B cell (primary cell): ENCODE data around the gene C11orf54. TPM values are rescaled to one million over a fixed set of nuclear protein-coding genes. Genes with fewer than 3 reads are reported as not detected.
A peak's percentile ranks its signal among the peaks of the same experiment; 100 is the strongest.

Experiments
- ATAC-seq: fragments of 200-7000 bp; cut with Tn5 transposase; one replicate; pipeline ENCODE4 v1.10.0; 2021; ENCODE audit warnings: low read depth, mild to moderate bottlenecking, moderate number of reproducible peaks, moderate library complexity
- CTCF ChIA-PET: fragments of 350-600 bp; sonication (Branson Sonifier 250); formaldehyde crosslinking; loops from one replicate; lab custom pipeline; 2021; ENCODE audit warnings: antibody characterized with exemption, inconsistent platforms; lab: Charles Lee
- POLR2A ChIA-PET: fragments of 350-600 bp; sonication (Branson Sonifier 250); formaldehyde crosslinking; loops from one replicate; lab custom pipeline; 2021; ENCODE audit warnings: antibody characterized with exemption; lab: Charles Lee
- DNase-seq: peaks from one replicate; pipeline ENCODE4 v3.0.0; 2013
- H2AFZ ChIP-seq: 2 replicates; pipeline ENCODE4 v1.6.1; 2012; ENCODE audit warnings: mild to moderate bottlenecking, low read depth, low read length; ENCODE audit not compliant: insufficient read depth, poor library complexity, severe bottlenecking
- H3K27ac ChIP-seq, 2 donors: 1 replicate in 1 of 2; 2 replicates in 1 of 2; pipeline ENCODE4 v1.5.1; 2012 to 2013; ENCODE audit warnings: low read length in 2 of 2, mild to moderate bottlenecking in 2 of 2, moderate library complexity in 1 of 2
- H3K27me3 ChIP-seq, 4 experiments: fragments of 200-600 bp in 1 of 4; sonication (generic) in 1 of 4; replicated peaks in 1 of 4; 1 replicate in 2 of 4; 2 replicates in 2 of 4; pipeline versions ENCODE4 v1.6.1 to v1.7.0; 2013 to 2016; ENCODE audit warnings: low read length in 3 of 4, mild to moderate bottlenecking in 2 of 4, mixed read lengths in 1 of 4, moderate library complexity in 1 of 4; ENCODE audit not compliant: insufficient read depth in 4 of 4, control insufficient read depth in 3 of 4; ENCODE audit errors: control extremely low read depth in 1 of 4
- H3K36me3 ChIP-seq, 2 experiments: replicated peaks in 1 of 2; 1 replicate in 1 of 2; 2 replicates in 1 of 2; pipeline versions ENCODE4 v1.6.1 to v1.7.1; 2013; ENCODE audit warnings: low read length in 1 of 2; ENCODE audit not compliant: insufficient read depth in 2 of 2, control insufficient read depth in 1 of 2; ENCODE audit errors: control extremely low read depth in 1 of 2, extremely low read depth in 1 of 2
- H3K4me1 ChIP-seq, 2 donors: fragments of 200-600 bp in 1 of 2; sonication (generic) in 1 of 2; 1 replicate in 1 of 2; 2 replicates in 1 of 2; pipeline versions ENCODE4 v1.5.1 to v1.6.1; 2013 to 2017; ENCODE audit warnings: low read length in 2 of 2; ENCODE audit not compliant: control insufficient read depth in 2 of 2, insufficient read depth in 2 of 2
- H3K4me2 ChIP-seq: replicated peaks from 2 replicates; pipeline ENCODE3; 2012; ENCODE audit warnings: mild to moderate bottlenecking, low read depth, low read length; ENCODE audit not compliant: poor library complexity, severe bottlenecking
- H3K4me3 ChIP-seq, 5 experiments: fragments of 200-600 bp in 1 of 5; sonication (generic) in 1 of 5; 1 replicate in 3 of 5; 2 replicates in 2 of 5; pipeline versions ENCODE4 v1.5.1 to v1.7.0; 2011 to 2016; ENCODE audit warnings: low read length in 4 of 5, mild to moderate bottlenecking in 4 of 5, low read depth in 2 of 5, control low read depth in 1 of 5, moderate library complexity in 1 of 5; ENCODE audit not compliant: insufficient read depth in 1 of 5; ENCODE audit errors: control extremely low read depth in 1 of 5, extremely low read depth in 1 of 5
- H3K79me2 ChIP-seq: fragments of 200-600 bp; sonication (generic); one replicate; pipeline ENCODE4 v1.6.0; 2016; ENCODE audit warnings: low read length; ENCODE audit not compliant: control insufficient read depth, insufficient read depth
- H3K9ac ChIP-seq: fragments of 200-600 bp; sonication (generic); 2 replicates; pipeline ENCODE4 v1.6.1; 2017; ENCODE audit warnings: mild to moderate bottlenecking, low read length, moderate library complexity
- H3K9me3 ChIP-seq, 3 donors: one replicate each; pipeline versions ENCODE4 v1.6.1 to v1.7.1; 2013; ENCODE audit warnings: low read length in 2 of 3; ENCODE audit not compliant: control insufficient read depth in 2 of 3, insufficient read depth in 1 of 3; ENCODE audit errors: control extremely low read depth in 1 of 3
- H4K20me1 ChIP-seq: 2 replicates; pipeline ENCODE4 v1.6.0; 2012; ENCODE audit warnings: mild to moderate bottlenecking, low read length; ENCODE audit not compliant: insufficient read depth, control insufficient read depth, poor library complexity, severe bottlenecking
- H3K27ac Mint-ChIP-seq: one replicate; pipeline ENCODE4 v1.8.0; 2021; ENCODE audit warnings: mixed read lengths
- H3K27me3 Mint-ChIP-seq: one replicate; pipeline ENCODE4 v1.8.0; 2021; ENCODE audit warnings: mixed read lengths
- H3K4me1 Mint-ChIP-seq: one replicate; pipeline ENCODE4 v1.8.0; 2021; ENCODE audit warnings: mixed read lengths
- H3K4me3 Mint-ChIP-seq: one replicate; pipeline ENCODE4 v1.8.0; 2021; ENCODE audit warnings: mixed read lengths
- H3K9me3 Mint-ChIP-seq: one replicate; pipeline ENCODE4 v1.8.0; 2022; ENCODE audit warnings: mixed read lengths; ENCODE audit not compliant: insufficient read depth
- EZH2 ChIP-seq: IDR thresholded peaks from 2 replicates; pipeline ENCODE4 v1.6.1; 2012; ENCODE audit warnings: borderline replicate concordance, low read depth, mild to moderate bottlenecking, moderate library complexity, low read length; ENCODE audit not compliant: insufficient read depth, poor library complexity, severe bottlenecking
- WGBS: methylation state at CpG from one replicate; pipeline ENCODE4 v1.1.5; 2013; ENCODE audit warnings: missing lambda C conversion rate; ENCODE audit not compliant: insufficient coverage; 5-methylcytosine and 5-hydroxymethylcytosine counted together
- intact Hi-C: fragments of 100-400 bp; cut with micrococcal nuclease; formaldehyde crosslinking; loops from one replicate; pipeline ENCODE4 v1.10.0; 2022
- polyA minus RNA-seq: library from RNA; depleted of rRNA, polyadenylated mRNA; stranded (reverse); fragments of >200 nt; gene quantifications from 2 replicates; pipeline ENCODE4 v1.2.3, GENCODE V29; 2012
- polyA plus RNA-seq: library from polyadenylated mRNA; depleted of rRNA; stranded (reverse); fragments of >200 nt; gene quantifications from 2 replicates; pipeline ENCODE4 v1.2.3, GENCODE V29; 2012
- total RNA-seq, 2 donors: library from RNA; stranded (reverse); fragments of 120-200 nt in 1 of 2; gene quantifications; 1 replicate in 1 of 2; 2 replicates in 1 of 2; pipeline versions ENCODE4 v1.2.3 to v1.2.4, GENCODE V29; 2013 to 2022
- TF ChIP-seq, protein P1 (sequence below): fragments of 200-600 bp; IDR thresholded peaks from one replicate; pipeline ENCODE4 v1.8.0; 2022; ENCODE audit warnings: antibody characterized with exemption, mild to moderate bottlenecking

Gene C11orf54
- total RNA-seq (38.9 and 40.3 TPM in 2 replicates), polyA plus RNA-seq (9.2 and 13.1 TPM in 2 replicates), polyA minus RNA-seq (6.4 and 9.8 TPM in 2 replicates)
- 32.2 TPM for total RNA-seq (2013)

DNA sequence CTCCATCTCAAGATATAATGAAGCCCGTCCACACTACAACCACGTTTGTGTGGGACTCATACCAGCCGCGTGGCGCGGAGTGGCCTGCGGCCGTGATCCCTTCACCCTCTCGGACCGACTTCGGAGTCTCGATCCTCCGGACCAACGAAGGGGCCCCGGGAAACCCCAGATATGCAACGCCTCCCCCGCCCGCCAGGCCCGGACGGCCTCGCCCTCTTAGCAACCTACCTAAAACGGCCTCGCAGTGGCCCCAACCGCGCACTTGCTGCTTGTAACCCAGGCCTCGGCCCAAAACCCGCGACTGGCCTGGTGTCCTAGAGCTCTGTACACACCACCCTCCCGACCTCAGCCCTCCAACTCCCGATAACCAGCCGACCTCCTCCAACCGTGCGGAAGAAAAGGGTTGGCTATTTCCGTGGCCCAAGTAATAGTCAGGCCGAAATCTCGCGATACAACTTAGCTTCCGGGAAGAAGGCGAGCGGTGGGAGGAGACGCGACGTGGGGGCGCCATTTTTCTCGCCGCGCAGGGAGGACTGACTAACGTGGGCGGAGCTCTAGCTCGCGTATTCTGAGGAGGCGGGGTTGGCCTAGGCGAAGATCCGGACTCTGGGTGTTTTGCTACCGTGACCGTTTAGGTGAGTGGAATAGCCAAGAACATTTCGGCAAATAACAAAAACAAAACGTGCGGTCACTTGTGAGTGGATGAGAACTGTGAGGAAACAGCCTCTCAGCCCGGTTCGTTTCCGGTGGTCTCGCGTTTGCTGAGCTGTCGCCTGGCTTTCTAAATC, at the start of gene C11orf54, which contains the start of gene TAF1D:
Gene C11orf54 (plus strand): TSS at position 579 of the 788 bp plus-strand sequence. CDS start 5,722 bp downstream, outside the sequence.
Gene TAF1D (minus strand): TSS at position 402 of the 788 bp plus-strand sequence. CDS start 2,191 bp downstream, outside the sequence.
- Histone ChIP-seq H3K79me2 (peaks cover 83% of the 10 kb centered on the region), H4K20me1 (peaks cover 22% of the 10 kb centered on the region), H3K4me3 (peak within 1 kb of the TSS; percentile 73 to 98 (median 92)), H3K4me2 (peak within 1 kb of the TSS; percentile 91), H3K9ac (peak within 1 kb of the TSS; percentile 92), H3K9me3 (no peaks in the 10 kb centered on the region), H3K4me1 (peaks cover 36 to 39% of the 10 kb centered on the region in 2 donors), H3K27ac (peak within 1 kb of the TSS; percentile 90 to 96), H2AFZ (peak within 1 kb of the TSS; percentile 89), H3K27me3 (no peaks in the 10 kb centered on the region), H3K36me3 (peaks cover 0 to 38% of the 10 kb centered on the region in 2 experiments)
- TF ChIP-seq, protein P1, sequence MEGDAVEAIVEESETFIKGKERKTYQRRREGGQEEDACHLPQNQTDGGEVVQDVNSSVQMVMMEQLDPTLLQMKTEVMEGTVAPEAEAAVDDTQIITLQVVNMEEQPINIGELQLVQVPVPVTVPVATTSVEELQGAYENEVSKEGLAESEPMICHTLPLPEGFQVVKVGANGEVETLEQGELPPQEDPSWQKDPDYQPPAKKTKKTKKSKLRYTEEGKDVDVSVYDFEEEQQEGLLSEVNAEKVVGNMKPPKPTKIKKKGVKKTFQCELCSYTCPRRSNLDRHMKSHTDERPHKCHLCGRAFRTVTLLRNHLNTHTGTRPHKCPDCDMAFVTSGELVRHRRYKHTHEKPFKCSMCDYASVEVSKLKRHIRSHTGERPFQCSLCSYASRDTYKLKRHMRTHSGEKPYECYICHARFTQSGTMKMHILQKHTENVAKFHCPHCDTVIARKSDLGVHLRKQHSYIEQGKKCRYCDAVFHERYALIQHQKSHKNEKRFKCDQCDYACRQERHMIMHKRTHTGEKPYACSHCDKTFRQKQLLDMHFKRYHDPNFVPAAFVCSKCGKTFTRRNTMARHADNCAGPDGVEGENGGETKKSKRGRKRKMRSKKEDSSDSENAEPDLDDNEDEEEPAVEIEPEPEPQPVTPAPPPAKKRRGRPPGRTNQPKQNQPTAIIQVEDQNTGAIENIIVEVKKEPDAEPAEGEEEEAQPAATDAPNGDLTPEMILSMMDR = no peak
- no peak for TF ChIP-seq EZH2
- intact Hi-C loops = loop anchor here (1.0 to 10.0 kb wide), 5 partner anchors 23 to 752 kb away; partner anchors contain the start of genes ANKRD49, CEP295, MED17 and MRE11
- peaks cover 63% of the 10 kb centered on the region for H3K4me1 Mint-ChIP-seq
- H3K9me3 Mint-ChIP-seq = no peaks in the 10 kb centered on the region
- DNase-seq (peak; percentile 99), ATAC-seq (peak; percentile 95)
- H3K27me3 Mint-ChIP-seq = no peaks in the 10 kb centered on the region
- WGBS = under 1% methylated on average over 65 of the region's 65 CpGs
- CTCF ChIA-PET = interaction anchor here (0.7 to 4.5 kb wide), 12 partner anchors 18 to 388 kb away, joined by 3 to 43 read pairs (median 6); partner anchors contain the start of genes CEP295, MED17 and PANX1
- H3K4me3 Mint-ChIP-seq = peak within 1 kb of the TSS; percentile 98
- peak within 1 kb of the TSS; percentile 98 for H3K27ac Mint-ChIP-seq
- POLR2A ChIA-PET = interaction anchor here (0.9 to 2.9 kb wide), 8 partner anchors 9 to 387 kb away, joined by 3 to 38 read pairs (median 14); partner anchors contain the start of genes CEP295, MED17 and PANX1
